K562 (cell line): Measurements from ENCODE around the gene APOM. TPM values are rescaled to one million over a fixed set of nuclear protein-coding genes. Genes with fewer than 3 reads are reported as not detected.

Source experiments
- ATAC-seq: fragments of 200-7000 bp; cut with Tn5 transposase; 3 replicates; pipeline ENCODE4 v1.9.1; 2020; ENCODE audit warnings: moderate library complexity
- BruUV-seq: library from RNA; stranded (reverse); fragments of 400-500 nt; replicated peaks from 2 replicates; lab custom pipeline; 2021; lab: Mats Ljungman, UMichigan
- CTCF ChIA-PET: fragments of 300-600 bp; formaldehyde crosslinking; extraction: SDS; loops from one replicate; lab custom pipeline; 2021; ENCODE audit warnings: low intra/inter-chr PET ratio; lab: Yijun Ruan, JAX
- POLR2A ChIA-PET: fragments of 300-600, 350-650 bp; sonication (Branson Sonifier 250); formaldehyde crosslinking; extraction: SDS; loops from one replicate; lab custom pipeline; 2021; ENCODE audit warnings: antibody characterized with exemption, inconsistent platforms; lab: Yijun Ruan, JAX
- DNase-seq, 4 experiments: peaks; one replicate each; pipeline versions ENCODE4 v3.0.0 to v3.0.0-alpha.2; 2011 to 2018; ENCODE audit warnings: low spot score in 3 of 4, mixed read lengths in 3 of 4; ENCODE audit errors: extremely low read depth in 1 of 4
- FAIRE-seq: peaks from 2 replicates; lab custom pipeline; 2011; peaks lifted over from hg19 to GRCh38; lab: Jason Lieb, UNC
- H2AFZ ChIP-seq: 2 replicates; pipeline ENCODE4 v1.6.0; 2011; ENCODE audit warnings: low read depth, low read length, control low read depth, inconsistent platforms
- H3K27ac ChIP-seq: fragments of 200-600 bp; 3 replicates; pipeline ENCODE4 v1.8.0; 2011; ENCODE audit warnings: low read depth, mild to moderate bottlenecking, control low read depth, inconsistent platforms, low read length, moderate library complexity, mixed read lengths; ENCODE audit errors: extremely low read depth
- H3K27me3 ChIP-seq, 2 experiments: fragments of 300-600 bp in 1 of 2; 2 replicates in 1 of 2; 3 replicates in 1 of 2; pipeline versions ENCODE4 v1.6.0 to v1.8.0; 2011; ENCODE audit warnings: inconsistent platforms in 2 of 2, low read length in 2 of 2, mild to moderate bottlenecking in 1 of 2, mixed read lengths in 1 of 2, moderate library complexity in 1 of 2; ENCODE audit not compliant: control insufficient read depth in 2 of 2, insufficient read depth in 2 of 2
- H3K36me3 ChIP-seq: fragments of 300-600 bp; 3 replicates; pipeline ENCODE4 v1.8.0; 2011; ENCODE audit warnings: mild to moderate bottlenecking, low read length, inconsistent platforms; ENCODE audit not compliant: control insufficient read depth, insufficient read depth
- H3K4me1 ChIP-seq, 2 experiments: fragments of 200-600 bp in 1 of 2; replicated peaks in 1 of 2; 2 replicates in 1 of 2; 3 replicates in 1 of 2; pipeline versions ENCODE4 v1.5.1 to v1.8.0; 2011; ENCODE audit warnings: inconsistent platforms in 2 of 2, low read length in 2 of 2, mild to moderate bottlenecking in 1 of 2, mixed read lengths in 1 of 2, moderate library complexity in 1 of 2; ENCODE audit not compliant: control insufficient read depth in 2 of 2, insufficient read depth in 2 of 2
- H3K4me2 ChIP-seq: 2 replicates; pipeline ENCODE4 v1.6.1; 2011; ENCODE audit warnings: low read length, control low read depth, inconsistent platforms, mixed read lengths; ENCODE audit not compliant: insufficient read depth
- H3K4me3 ChIP-seq: fragments of 200-600 bp; sonication (generic), shearing (Covaris generic); 2 replicates; pipeline ENCODE4 v1.5.1; 2016; ENCODE audit warnings: control low read depth, inconsistent platforms
- H3K79me2 ChIP-seq: fragments of 200-600 bp; 3 replicates; pipeline ENCODE4 v1.8.0; 2011; ENCODE audit warnings: low read length, inconsistent platforms; ENCODE audit not compliant: control insufficient read depth, insufficient read depth
- H3K9ac ChIP-seq, 2 experiments: 2 replicates each; pipeline versions ENCODE4 v1.6.0 to v1.6.1; 2011; ENCODE audit warnings: low read depth in 2 of 2, low read length in 2 of 2, control low read depth in 1 of 2, inconsistent platforms in 1 of 2, mild to moderate bottlenecking in 1 of 2, mixed read lengths in 1 of 2; ENCODE audit not compliant: insufficient read depth in 1 of 2
- H3K9me1 ChIP-seq: one replicate; pipeline ENCODE4 v1.6.0; 2011; ENCODE audit warnings: inconsistent platforms, mild to moderate bottlenecking, low read length, moderate library complexity; ENCODE audit not compliant: control insufficient read depth, insufficient read depth
- H3K9me3 ChIP-seq: replicated peaks from 2 replicates; pipeline ENCODE4 v1.5.1; 2011; ENCODE audit warnings: low read depth, low read length, inconsistent platforms; ENCODE audit not compliant: control insufficient read depth, insufficient read depth
- H4K20me1 ChIP-seq: replicated peaks from 2 replicates; pipeline ENCODE4 v1.6.1; 2011; ENCODE audit warnings: low read length, inconsistent platforms, mixed read lengths; ENCODE audit not compliant: control insufficient read depth, insufficient read depth
- CTCF ChIP-seq, 3 experiments: IDR thresholded peaks in 2 of 3; conservative IDR thresholded peaks in 1 of 3; 2 replicates each; pipeline ENCODE4 v1.5.1; 2011 to 2012; ENCODE audit warnings: low read length in 3 of 3, mild to moderate bottlenecking in 3 of 3, control low read depth in 2 of 3, improper control_type of control experiment in 1 of 3, inconsistent platforms in 1 of 3, low read depth in 1 of 3, mixed read lengths in 1 of 3, moderate library complexity in 1 of 3; ENCODE audit not compliant: insufficient read depth in 2 of 3
- FOXM1 ChIP-seq, 2 experiments: fragments of 450-650 bp in 1 of 2; sonication (generic) in 1 of 2; formaldehyde crosslinking in 1 of 2; IDR thresholded peaks; 2 replicates each; pipeline versions ENCODE4 v1.6.1 to v1.9.0; 2017 to 2022; ENCODE audit warnings: low read depth in 2 of 2, mild to moderate bottlenecking in 2 of 2, missing genetic modification reagents in 1 of 2, moderate library complexity in 1 of 2
- GABPB2 ChIP-seq: fragments of 250-450 bp; sonication (Bioruptor Pico); conservative IDR thresholded peaks from 2 replicates; pipeline ENCODE4 v1.5.1; 2021; ENCODE audit warnings: mild to moderate bottlenecking
- NCOA4 ChIP-seq: fragments of 450-650 bp; IDR thresholded peaks from 2 replicates; pipeline ENCODE4 v1.6.1; 2018; ENCODE audit warnings: mild to moderate bottlenecking; ENCODE audit not compliant: partially characterized antibody
- PHB2 ChIP-seq: fragments of 450-650 bp; IDR thresholded peaks from 2 replicates; pipeline ENCODE4 v1.6.1; 2017; ENCODE audit warnings: low read depth
- POLR2AphosphoS5 ChIP-seq: IDR thresholded peaks from 2 replicates; pipeline ENCODE4 v1.6.1; 2011; ENCODE audit warnings: mild to moderate bottlenecking, low read depth, low read length, moderate library complexity; ENCODE audit not compliant: control insufficient read depth, insufficient read depth
- POLR2B ChIP-seq: fragments of 450-650 bp; IDR thresholded peaks from 2 replicates; pipeline ENCODE4 v1.6.1; 2018; ENCODE audit warnings: low read depth; ENCODE audit not compliant: partially characterized antibody
- POLR2G ChIP-seq: fragments of 200-400 bp; formaldehyde crosslinking; IDR thresholded peaks from 2 replicates; pipeline ENCODE4 v1.6.1; 2017; ENCODE audit warnings: low read depth, mild to moderate bottlenecking, antibody characterized with exemption, low read length, moderate library complexity
- RBM15 ChIP-seq: fragments of 200-400 bp; formaldehyde crosslinking; IDR thresholded peaks from 2 replicates; pipeline ENCODE4 v1.6.1; 2018; ENCODE audit warnings: mild to moderate bottlenecking, low read length, moderate library complexity; ENCODE audit not compliant: insufficient read depth
- SAFB2 ChIP-seq: fragments of 200-400 bp; formaldehyde crosslinking; IDR thresholded peaks from 2 replicates; pipeline ENCODE4 v1.6.1; 2018; ENCODE audit warnings: borderline replicate concordance, low read length, low read depth, moderate library complexity; ENCODE audit not compliant: severe bottlenecking
- TCF7L2 ChIP-seq: fragments of 150-350 bp; IDR thresholded peaks from 2 replicates; pipeline ENCODE4 v1.6.1; 2016; ENCODE audit warnings: low read depth, mild to moderate bottlenecking, low read length, moderate library complexity
- XRCC4 ChIP-seq: IDR thresholded peaks from one replicate; pipeline ENCODE4 v1.6.1; 2011; ENCODE audit not compliant: insufficient read depth, insufficient read length; ENCODE audit errors: extremely low read depth
- ZEB2 ChIP-seq: fragments of 450-650 bp; IDR thresholded peaks from 2 replicates; pipeline ENCODE4 v1.6.1; 2016
- WGBS: fragments of 100-300 bp; shearing (Covaris generic); methylation state at CpG from one replicate; pipeline ENCODE4 v1.1.6; 2016; ENCODE audit warnings: low coverage, mixed read lengths; ENCODE audit not compliant: insufficient coverage; ENCODE audit errors: missing lambda C conversion rate; 5-methylcytosine and 5-hydroxymethylcytosine counted together
- in situ Hi-C: fragments of 300-500 bp; cut with MboI; formaldehyde crosslinking; loops from 4 replicates; pipeline ENCODE4 v1.15.0; 2018; ENCODE audit warnings: inconsistent platforms, mixed read lengths
- intact Hi-C: fragments of 100-400 bp; cut with micrococcal nuclease; formaldehyde crosslinking; loops from 2 replicates; pipeline ENCODE4 v1.14.2; 2022
- polyA plus RNA-seq, 8 experiments: library from polyadenylated mRNA; depleted of rRNA in 4 of 8; stranded (reverse) in 5 of 8; unstranded in 3 of 8; fragments of >200 nt; fragmentation: Nextera tagmentation in 2 of 8; fragmentation: Illumina TruSeq in 1 of 8; extraction: Ambion mirVana in 2 of 8; extraction: Trizol in 1 of 8; gene quantifications; 2 replicates each; pipeline versions ENCODE4 v1.2.1 to v1.2.3, GENCODE V29; 2011 to 2014; ENCODE audit warnings: inconsistent platforms in 1 of 8, missing spikeins in 1 of 8
- total RNA-seq, 7 experiments: library from RNA; depleted of rRNA in 6 of 7; stranded (reverse); fragments of >200 nt in 6 of 7; fragmentation: Illumina TruSeq in 2 of 7; extraction: Trizol in 2 of 7; gene quantifications; 2 replicates each; pipeline versions ENCODE4 v1.2.1 to v1.2.3, GENCODE V29; 2011 to 2021; ENCODE audit warnings: low replicate concordance in 1 of 7
- TF ChIP-seq, protein P1 (sequence below): fragments of 250-450 bp; sonication (Bioruptor Pico); IDR thresholded peaks from 2 replicates; pipeline ENCODE4 v1.5.0; 2021; ENCODE audit warnings: mild to moderate bottlenecking, moderate library complexity
- TF ChIP-seq, protein P2 (sequence below): fragments of 450-650 bp; formaldehyde crosslinking; conservative IDR thresholded peaks from 2 replicates; pipeline ENCODE4 v1.4.0; 2022; ENCODE audit warnings: mild to moderate bottlenecking, missing genetic modification characterization

APOM gene
- total and polyA plus RNA-seq, 9 of the 15 experiments (the other 6 are each of a cell fraction or from before 2014, with no cell fraction given), result 5.7 to 24.3 (median 10.4) TPM

DNA sequence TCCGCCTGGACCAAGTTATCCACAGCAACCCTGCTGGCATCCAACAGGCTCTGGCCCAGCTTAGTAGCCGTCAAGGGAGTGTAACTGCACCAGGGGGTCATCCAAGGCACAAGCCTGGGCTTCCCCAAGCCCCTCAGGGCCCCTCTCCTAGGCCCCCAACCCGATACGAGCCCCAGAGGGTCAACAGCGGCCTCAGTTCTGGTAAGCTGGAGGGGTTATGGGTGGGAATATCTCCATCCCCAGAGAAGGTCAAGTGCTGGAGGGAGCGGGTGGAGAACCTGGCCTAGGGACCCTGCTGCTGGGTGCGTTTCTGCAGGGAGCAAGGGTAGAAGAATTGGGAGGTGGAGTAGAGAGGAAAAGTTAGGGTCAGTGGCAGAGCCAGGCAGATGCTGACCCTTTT is 22.2 kb upstream of the APOM start (continued):
- no peak for TF ChIP-seq NCOA4
- TF ChIP-seq XRCC4, result no peak
- no peak for TF ChIP-seq CTCF (IDR thresholded peaks at IDR 0.05 in 2 of 3, conservative IDR thresholded peaks at IDR 0.05 in 1 of 3; ENCODE audit: insufficient read depth in 2 of 3, low read depth in 1 of 3, low read length in 3 of 3)
- TF ChIP-seq POLR2AphosphoS5, result peak; percentile 50
- no peak for TF ChIP-seq SAFB2
- peak; percentile 74 for TF ChIP-seq POLR2G
- no peak for TF ChIP-seq FOXM1 (IDR thresholded peaks at IDR 0.05; ENCODE audit: low read depth)
- TF ChIP-seq FOXM1 (CRISPR knock-in tag; IDR thresholded peaks at IDR 0.05; ENCODE audit: low read depth), result no peak

- DNase-seq (no peak), ATAC-seq (no peak), FAIRE-seq (peak; percentile 35)
- ChIA-PET POLR2A (interaction anchor here (0.6 to 14.8 kb wide), 6 partner anchors 8 to 80 kb away, joined by 3 to 274 read pairs (median 48); partner anchors contain the start of genes APOM, BAG6, GPANK1 and PRRC2A), CTCF (no interaction called here)
- WGBS, result 87% methylated on average over 3 of the region's 3 CpGs
- BruUV-seq, result no TSS peak
- Histone ChIP-seq H3K4me3 (no peak overlapping the region), H3K79me2 (peaks cover 7% of the 10 kb centered on the region; the same call in 1 of the 3 replicates), H3K27ac (no peak overlapping the region), H3K9me1 (no peaks in the 10 kb centered on the region), H3K9ac (no peak overlapping the region), H4K20me1 (peaks cover 27% of the 10 kb centered on the region), H3K4me2 (no peak overlapping the region), H3K36me3 (peaks cover 98% of the 10 kb centered on the region), H3K27me3 (no peaks in the 10 kb centered on the region), H3K4me1 (peaks cover 3 to 27% of the 10 kb centered on the region in 2 experiments; a peak in 4 of 5 replicates), H2AFZ (no peak overlapping the region), H3K9me3 (no peaks in the 10 kb centered on the region)
- in situ Hi-C loops, result no loop called here
- intact Hi-C loops, result no loop called here
- TF ChIP-seq POLR2B (no peak), RBM15 (no peak), PHB2 (no peak), ZEB2 (no peak), GABPB2 (no peak), TCF7L2 (no peak)
- TF ChIP-seq, protein P1, sequence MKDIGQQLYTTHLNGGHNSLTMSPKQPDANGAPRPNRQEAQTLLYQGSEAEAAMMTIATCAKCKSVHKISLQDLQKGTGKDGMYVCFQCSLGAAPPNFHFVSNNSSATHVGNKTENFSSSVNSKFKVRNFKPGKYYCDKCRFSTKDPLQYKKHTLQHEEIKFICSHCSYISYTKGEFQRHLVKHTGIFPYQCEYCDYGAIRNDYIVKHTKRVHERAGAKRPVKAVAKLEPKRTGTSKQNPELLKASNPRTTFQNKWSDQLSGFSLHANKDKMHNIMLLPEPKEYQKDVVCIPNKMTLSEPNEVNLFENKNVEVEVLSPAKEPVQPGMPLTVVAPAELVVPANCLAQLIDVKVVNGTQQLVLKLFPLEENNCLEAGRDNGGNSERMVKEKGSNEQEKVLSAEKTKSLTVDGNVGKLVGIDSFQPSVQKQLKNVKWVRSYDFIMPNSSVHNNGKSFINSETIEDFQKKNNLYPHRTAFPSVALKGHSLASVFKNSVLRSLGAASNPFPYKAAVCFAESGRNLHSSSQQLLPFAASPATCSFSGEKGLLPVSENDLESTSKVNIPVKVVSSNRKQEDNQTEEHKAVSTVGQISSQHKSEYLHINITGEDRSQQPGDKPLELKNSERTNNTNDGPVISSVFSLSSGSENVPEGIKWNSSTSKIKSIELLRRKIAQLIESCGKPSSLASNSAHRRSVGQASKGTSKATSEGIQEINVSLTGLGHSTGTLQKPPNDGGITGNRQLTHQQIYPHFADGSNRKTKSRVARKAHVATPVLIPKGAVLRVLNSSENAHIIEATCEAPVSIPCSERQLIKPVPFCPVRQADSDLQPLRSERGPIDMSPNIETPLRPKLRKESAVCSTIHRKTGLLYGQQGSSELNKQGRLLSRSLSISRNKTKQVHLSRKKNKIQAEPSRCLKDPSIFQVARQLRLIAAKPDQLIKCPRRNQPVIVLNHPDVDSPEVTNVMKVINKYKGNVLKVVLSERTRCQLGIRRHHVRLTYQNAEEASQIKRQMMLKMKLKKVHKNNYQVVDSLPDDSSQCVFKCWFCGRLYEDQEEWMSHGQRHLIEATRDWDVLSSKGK (CRISPR knock-in tag), result no peak
- TF ChIP-seq, protein P2, sequence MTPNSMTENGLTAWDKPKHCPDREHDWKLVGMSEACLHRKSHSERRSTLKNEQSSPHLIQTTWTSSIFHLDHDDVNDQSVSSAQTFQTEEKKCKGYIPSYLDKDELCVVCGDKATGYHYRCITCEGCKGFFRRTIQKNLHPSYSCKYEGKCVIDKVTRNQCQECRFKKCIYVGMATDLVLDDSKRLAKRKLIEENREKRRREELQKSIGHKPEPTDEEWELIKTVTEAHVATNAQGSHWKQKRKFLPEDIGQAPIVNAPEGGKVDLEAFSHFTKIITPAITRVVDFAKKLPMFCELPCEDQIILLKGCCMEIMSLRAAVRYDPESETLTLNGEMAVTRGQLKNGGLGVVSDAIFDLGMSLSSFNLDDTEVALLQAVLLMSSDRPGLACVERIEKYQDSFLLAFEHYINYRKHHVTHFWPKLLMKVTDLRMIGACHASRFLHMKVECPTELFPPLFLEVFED, result no peak
Measured at GRCh38 chr6:31634131-31634530, 21.6 kb upstream of the APOM start.
